Measurements from ENCODE around the gene TRNP1. TPM values are rescaled to one million over a fixed set of nuclear protein-coding genes. Genes with fewer than 3 reads are reported as not detected.

The TRNP1 gene
- total RNA-seq, 1 donor from 2014 or later = 2.0 TPM

- peaks cover 6% of the 10 kb centered on the region for H3K27me3 Mint-ChIP-seq (ENCODE audit: insufficient read depth, low read depth)
Observed at GRCh38 chr1:26951216-26951615, 42.3 kb upstream of the TRNP1 start.

GRCh38 chr1:26951821-26952497 lies 41.5 kb upstream of the TRNP1 start:
- Histone ChIP-seq H3K27me3 (no peaks in the 10 kb centered on the region), H3F3A (ENCODE audit: low read depth) (peaks cover 9% of the 10 kb centered on the region), H4K20me1 (ENCODE audit: low read depth) (no peaks in the 10 kb centered on the region), H3K9ac (no peak overlapping the region), H2AFZ (replicated peaks) (no peak overlapping the region), H3K9me3 (ENCODE audit: low read depth) (no peaks in the 10 kb centered on the region), H3K4me1 (no peaks in the 10 kb centered on the region), H3K4me2 (no peak overlapping the region), H3K79me2 (ENCODE audit: low read depth) (no peaks in the 10 kb centered on the region), H3K4me3 (no peak overlapping the region), H3K27ac (no peak overlapping the region), H3K36me3 (no peaks in the 10 kb centered on the region)
- peaks cover 2% of the 10 kb centered on the region for H3K36me3 Mint-ChIP-seq
- peaks cover 4% of the 10 kb centered on the region for H3K4me1 Mint-ChIP-seq
- no peak for DNase-seq (ENCODE audit: low spot score)
- TF ChIP-seq EZH2phosphoT487 (IDR thresholded peaks at IDR 0.05) (no peak), EZH2 (IDR thresholded peaks at IDR 0.05) (no peak), CTCF (IDR thresholded peaks at IDR 0.05) (no peak)
- no peak overlapping the region for H3K4me3 Mint-ChIP-seq
- no peaks in the 10 kb centered on the region for H3K9me3 Mint-ChIP-seq
- peaks cover 6% of the 10 kb centered on the region for H3K27me3 Mint-ChIP-seq (ENCODE audit: insufficient read depth, low read depth)
- H3K27ac Mint-ChIP-seq = no peak overlapping the region

More at GRCh38 chr1:26951216-26951615, 42.3 kb upstream of the TRNP1 start:
- no peaks in the 10 kb centered on the region for H3K9me3 Mint-ChIP-seq
- H3K79me2 ChIP-seq (ENCODE audit: low read depth) = no peaks in the 10 kb centered on the region
- H3K9ac ChIP-seq = no peak overlapping the region
- TF ChIP-seq EZH2phosphoT487 (IDR thresholded peaks at IDR 0.05) (no peak), EZH2 (IDR thresholded peaks at IDR 0.05) (no peak), CTCF (IDR thresholded peaks at IDR 0.05) (no peak)
- no peak overlapping the region for H3K4me2 ChIP-seq
- H3K4me3 ChIP-seq = no peak overlapping the region
- H3K9me3 ChIP-seq (ENCODE audit: low read depth) = no peaks in the 10 kb centered on the region
- H3K27me3 ChIP-seq = no peaks in the 10 kb centered on the region
- no peak overlapping the region for H3K27ac ChIP-seq
- peaks cover 9% of the 10 kb centered on the region for H3F3A ChIP-seq (ENCODE audit: low read depth)
- H3K36me3 ChIP-seq = no peaks in the 10 kb centered on the region
- H3K4me1 Mint-ChIP-seq = peaks cover 4% of the 10 kb centered on the region
- DNase-seq (ENCODE audit: low spot score) = no peak
- H4K20me1 ChIP-seq (ENCODE audit: low read depth) = no peaks in the 10 kb centered on the region
- no peak overlapping the region for H2AFZ ChIP-seq (replicated peaks)
- no peak overlapping the region for H3K27ac Mint-ChIP-seq
- no peaks in the 10 kb centered on the region for H3K4me1 ChIP-seq
- H3K4me3 Mint-ChIP-seq = no peak overlapping the region
- peaks cover 6% of the 10 kb centered on the region for H3K36me3 Mint-ChIP-seq

GRCh38 chr1:26953374-26953773 lies 40.1 kb upstream of the TRNP1 start:
- H3K27me3 Mint-ChIP-seq (ENCODE audit: insufficient read depth, low read depth) = peaks cover 15% of the 10 kb centered on the region
- no peak for DNase-seq (ENCODE audit: low spot score)
- TF ChIP-seq EZH2 (IDR thresholded peaks at IDR 0.05) (no peak), CTCF (IDR thresholded peaks at IDR 0.05) (no peak), EZH2phosphoT487 (IDR thresholded peaks at IDR 0.05) (no peak)
- no peak overlapping the region for H2AFZ ChIP-seq (replicated peaks)
- H3K4me2 ChIP-seq = no peak overlapping the region
- H3K4me3 Mint-ChIP-seq = no peak overlapping the region
- H3F3A ChIP-seq (ENCODE audit: low read depth) = peaks cover 3% of the 10 kb centered on the region
- H3K9me3 ChIP-seq (ENCODE audit: low read depth) = no peaks in the 10 kb centered on the region
- H3K4me1 Mint-ChIP-seq = peaks cover 4% of the 10 kb centered on the region
- no peaks in the 10 kb centered on the region for H4K20me1 ChIP-seq (ENCODE audit: low read depth)
- H3K27me3 ChIP-seq = peaks cover 5% of the 10 kb centered on the region
- no peaks in the 10 kb centered on the region for H3K36me3 ChIP-seq
- H3K4me1 ChIP-seq = no peaks in the 10 kb centered on the region
- H3K4me3 ChIP-seq = no peak overlapping the region
- H3K36me3 Mint-ChIP-seq = no peaks in the 10 kb centered on the region
- no peak overlapping the region for H3K27ac ChIP-seq
- no peak overlapping the region for H3K9ac ChIP-seq
- H3K9me3 Mint-ChIP-seq = no peaks in the 10 kb centered on the region
- H3K27ac Mint-ChIP-seq = no peak overlapping the region
- H3K79me2 ChIP-seq (ENCODE audit: low read depth) = no peaks in the 10 kb centered on the region

All from neural progenitor cell (in vitro differentiated cells).